ENCODE measurements around the gene ZNF584.

ZNF584 gene

DNA sequence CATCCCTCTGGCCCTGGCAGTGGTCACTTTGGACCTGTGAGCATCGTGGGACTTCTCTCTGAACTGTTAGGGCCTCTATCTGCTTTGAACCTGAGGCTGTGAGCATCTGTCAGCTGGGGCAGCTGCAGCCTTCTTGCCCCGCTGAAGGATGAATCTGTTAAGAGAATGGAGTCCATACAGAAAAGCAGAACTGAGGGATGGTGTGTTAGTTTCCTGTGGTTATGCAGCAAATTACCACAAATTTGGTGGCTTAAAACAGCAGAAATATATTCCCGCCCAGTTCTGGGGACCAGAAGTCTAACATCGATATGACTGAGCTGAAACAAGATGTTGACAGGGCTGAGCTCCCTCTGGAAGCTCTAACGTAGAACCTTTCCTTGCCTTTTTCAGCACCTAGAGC is 44.3 kb upstream of the ZNF584 start:
- Histone ChIP-seq H3K4me3 (replicated peaks; ENCODE audit: insufficient read depth, low read length) (no peak overlapping the region), H3K27me3 (ENCODE audit: insufficient read depth, poor library complexity, severe bottlenecking) (no peaks in the 10 kb centered on the region), H3K27ac (replicated peaks) (peak overlapping the region; percentile 42)
- TF ChIP-seq GABPA (IDR thresholded peaks at IDR 0.05; ENCODE audit: low read depth) (no peak), POLR2AphosphoS5 (IDR thresholded peaks at IDR 0.05; ENCODE audit: low read depth) (peak; percentile 69; the same call in 1 of the 2 replicates), SPI1 (IDR thresholded peaks at IDR 0.05; ENCODE audit: borderline replicate concordance, low read depth) (peak; percentile 97)
- DNase-seq (ENCODE audit: low read depth in 1 of 2, low spot score in 1 of 2) = peak in 1 of 2 experiments; percentile 84

DNA sequence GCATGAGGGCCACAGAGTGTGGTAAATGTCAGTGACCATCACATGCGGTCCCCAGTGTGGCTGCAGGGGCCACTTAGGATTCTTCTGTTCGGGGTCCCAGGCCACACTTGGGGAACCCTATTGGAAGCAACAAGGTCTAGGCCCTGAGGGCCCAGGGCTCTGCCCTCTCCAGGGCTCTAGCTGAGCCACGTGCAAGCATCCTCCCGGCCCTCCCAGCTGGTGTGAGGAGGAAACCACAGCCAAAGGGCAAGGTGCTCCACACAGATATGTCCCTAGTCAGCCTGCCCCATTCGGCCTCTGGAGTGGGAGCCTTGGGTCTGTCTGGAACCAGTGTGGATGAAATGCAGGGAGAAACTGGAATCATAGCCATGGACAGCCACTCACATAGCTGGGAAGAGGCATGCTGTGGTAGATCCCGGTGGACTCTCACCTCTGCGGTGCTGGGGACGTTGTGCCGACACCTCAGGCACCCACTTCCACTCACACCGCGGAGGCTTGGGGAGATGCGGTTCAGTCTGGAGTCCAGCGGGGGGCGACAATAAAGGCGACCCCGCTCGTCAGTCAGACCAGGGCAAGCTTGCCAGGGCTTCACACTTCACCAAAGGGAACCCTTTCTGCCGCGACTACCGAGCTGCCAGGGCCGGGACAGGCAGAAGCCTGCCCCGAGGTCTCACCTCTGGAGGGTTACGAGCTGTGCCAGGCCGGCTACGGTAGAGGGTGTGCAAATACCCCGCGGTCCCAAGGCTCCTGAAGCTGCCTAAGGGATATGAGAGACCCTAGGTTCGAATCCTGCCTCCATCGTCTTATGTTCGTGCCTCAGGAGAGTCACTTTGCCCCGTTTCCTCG is 41.6 kb upstream of the ZNF584 start:
- Histone ChIP-seq H3K27ac (replicated peaks) (no peak overlapping the region), H3K4me3 (replicated peaks; ENCODE audit: insufficient read depth, low read length) (no peak overlapping the region), H3K27me3 (ENCODE audit: insufficient read depth, poor library complexity, severe bottlenecking) (no peaks in the 10 kb centered on the region)
- TF ChIP-seq SPI1 (IDR thresholded peaks at IDR 0.05; ENCODE audit: borderline replicate concordance, low read depth) (no peak), POLR2AphosphoS5 (IDR thresholded peaks at IDR 0.05; ENCODE audit: low read depth) (no peak), GABPA (IDR thresholded peaks at IDR 0.05; ENCODE audit: low read depth) (no peak)
- TF ChIP-seq, protein P1, sequence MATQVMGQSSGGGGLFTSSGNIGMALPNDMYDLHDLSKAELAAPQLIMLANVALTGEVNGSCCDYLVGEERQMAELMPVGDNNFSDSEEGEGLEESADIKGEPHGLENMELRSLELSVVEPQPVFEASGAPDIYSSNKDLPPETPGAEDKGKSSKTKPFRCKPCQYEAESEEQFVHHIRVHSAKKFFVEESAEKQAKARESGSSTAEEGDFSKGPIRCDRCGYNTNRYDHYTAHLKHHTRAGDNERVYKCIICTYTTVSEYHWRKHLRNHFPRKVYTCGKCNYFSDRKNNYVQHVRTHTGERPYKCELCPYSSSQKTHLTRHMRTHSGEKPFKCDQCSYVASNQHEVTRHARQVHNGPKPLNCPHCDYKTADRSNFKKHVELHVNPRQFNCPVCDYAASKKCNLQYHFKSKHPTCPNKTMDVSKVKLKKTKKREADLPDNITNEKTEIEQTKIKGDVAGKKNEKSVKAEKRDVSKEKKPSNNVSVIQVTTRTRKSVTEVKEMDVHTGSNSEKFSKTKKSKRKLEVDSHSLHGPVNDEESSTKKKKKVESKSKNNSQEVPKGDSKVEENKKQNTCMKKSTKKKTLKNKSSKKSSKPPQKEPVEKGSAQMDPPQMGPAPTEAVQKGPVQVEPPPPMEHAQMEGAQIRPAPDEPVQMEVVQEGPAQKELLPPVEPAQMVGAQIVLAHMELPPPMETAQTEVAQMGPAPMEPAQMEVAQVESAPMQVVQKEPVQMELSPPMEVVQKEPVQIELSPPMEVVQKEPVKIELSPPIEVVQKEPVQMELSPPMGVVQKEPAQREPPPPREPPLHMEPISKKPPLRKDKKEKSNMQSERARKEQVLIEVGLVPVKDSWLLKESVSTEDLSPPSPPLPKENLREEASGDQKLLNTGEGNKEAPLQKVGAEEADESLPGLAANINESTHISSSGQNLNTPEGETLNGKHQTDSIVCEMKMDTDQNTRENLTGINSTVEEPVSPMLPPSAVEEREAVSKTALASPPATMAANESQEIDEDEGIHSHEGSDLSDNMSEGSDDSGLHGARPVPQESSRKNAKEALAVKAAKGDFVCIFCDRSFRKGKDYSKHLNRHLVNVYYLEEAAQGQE (IDR thresholded peaks at IDR 0.05; ENCODE audit: insufficient replicate concordance, low read depth) = no peak
- TF ChIP-seq, protein P2, sequence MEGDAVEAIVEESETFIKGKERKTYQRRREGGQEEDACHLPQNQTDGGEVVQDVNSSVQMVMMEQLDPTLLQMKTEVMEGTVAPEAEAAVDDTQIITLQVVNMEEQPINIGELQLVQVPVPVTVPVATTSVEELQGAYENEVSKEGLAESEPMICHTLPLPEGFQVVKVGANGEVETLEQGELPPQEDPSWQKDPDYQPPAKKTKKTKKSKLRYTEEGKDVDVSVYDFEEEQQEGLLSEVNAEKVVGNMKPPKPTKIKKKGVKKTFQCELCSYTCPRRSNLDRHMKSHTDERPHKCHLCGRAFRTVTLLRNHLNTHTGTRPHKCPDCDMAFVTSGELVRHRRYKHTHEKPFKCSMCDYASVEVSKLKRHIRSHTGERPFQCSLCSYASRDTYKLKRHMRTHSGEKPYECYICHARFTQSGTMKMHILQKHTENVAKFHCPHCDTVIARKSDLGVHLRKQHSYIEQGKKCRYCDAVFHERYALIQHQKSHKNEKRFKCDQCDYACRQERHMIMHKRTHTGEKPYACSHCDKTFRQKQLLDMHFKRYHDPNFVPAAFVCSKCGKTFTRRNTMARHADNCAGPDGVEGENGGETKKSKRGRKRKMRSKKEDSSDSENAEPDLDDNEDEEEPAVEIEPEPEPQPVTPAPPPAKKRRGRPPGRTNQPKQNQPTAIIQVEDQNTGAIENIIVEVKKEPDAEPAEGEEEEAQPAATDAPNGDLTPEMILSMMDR (IDR thresholded peaks at IDR 0.05; ENCODE audit: insufficient read depth, low read length) = no peak
- DNase-seq (ENCODE audit: low read depth in 1 of 2, low spot score in 1 of 2) = no peak

DNA sequence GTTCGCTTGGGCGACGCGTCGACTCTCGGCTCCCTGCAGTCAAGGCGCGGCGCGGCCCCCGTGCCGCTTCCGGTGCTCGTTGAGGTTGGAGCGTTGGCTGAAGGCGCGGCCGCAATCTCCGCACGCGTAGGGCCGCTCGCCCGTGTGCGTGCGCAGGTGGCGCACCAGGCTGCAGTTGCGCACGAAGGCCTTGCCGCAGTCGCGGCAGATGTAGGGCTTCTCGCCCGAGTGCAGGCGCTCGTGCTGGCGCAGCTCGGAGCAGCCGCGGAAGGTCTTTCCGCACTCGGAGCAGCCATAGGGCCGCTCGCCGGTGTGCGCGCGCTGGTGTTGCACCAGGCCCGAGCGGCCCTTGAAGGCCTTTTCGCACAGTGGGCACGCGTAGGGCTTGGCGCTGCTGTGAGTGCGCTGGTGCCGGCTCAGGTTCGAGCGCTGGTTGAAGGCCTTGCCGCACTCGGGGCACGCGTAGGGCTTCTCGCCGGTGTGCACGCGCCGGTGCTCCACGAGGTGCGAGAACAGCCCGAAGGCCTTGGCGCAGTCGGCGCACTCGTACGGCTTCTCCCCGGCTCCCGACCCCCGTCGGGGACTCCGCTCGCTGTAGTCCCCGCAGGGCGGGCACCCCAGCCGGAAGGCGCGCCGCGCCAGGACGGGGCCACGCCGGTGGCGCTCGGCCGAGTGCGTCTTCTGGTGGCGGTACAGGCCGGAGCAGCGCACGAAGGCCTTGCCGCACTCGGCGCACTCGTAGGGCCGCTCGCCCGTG is 40.6 kb upstream of the ZNF584 start:
- H3K4me3 ChIP-seq (replicated peaks; ENCODE audit: insufficient read depth, low read length) = no peak overlapping the region
- no peak overlapping the region for H3K27ac ChIP-seq (replicated peaks)
- TF ChIP-seq, protein P1 (IDR thresholded peaks at IDR 0.05; ENCODE audit: insufficient replicate concordance, low read depth) = no peak
- no peak for TF ChIP-seq GABPA (IDR thresholded peaks at IDR 0.05; ENCODE audit: low read depth)
- TF ChIP-seq, protein P2 (IDR thresholded peaks at IDR 0.05; ENCODE audit: insufficient read depth, low read length) = no peak
- TF ChIP-seq SPI1 (IDR thresholded peaks at IDR 0.05; ENCODE audit: borderline replicate concordance, low read depth) = no peak
- no peak for DNase-seq (ENCODE audit: low read depth in 1 of 2, low spot score in 1 of 2)
- no peaks in the 10 kb centered on the region for H3K27me3 ChIP-seq (ENCODE audit: insufficient read depth, poor library complexity, severe bottlenecking)
